ENCODE data around the gene PRCC. TPM values are rescaled to one million over a fixed set of nuclear protein-coding genes. Genes with fewer than 3 reads are reported as not detected.

Gene PRCC
- total and polyA plus RNA-seq, 2 of the 4 experiments (the other 2 are of a cell fraction), result 10.6 to 59.6 TPM

DNA sequence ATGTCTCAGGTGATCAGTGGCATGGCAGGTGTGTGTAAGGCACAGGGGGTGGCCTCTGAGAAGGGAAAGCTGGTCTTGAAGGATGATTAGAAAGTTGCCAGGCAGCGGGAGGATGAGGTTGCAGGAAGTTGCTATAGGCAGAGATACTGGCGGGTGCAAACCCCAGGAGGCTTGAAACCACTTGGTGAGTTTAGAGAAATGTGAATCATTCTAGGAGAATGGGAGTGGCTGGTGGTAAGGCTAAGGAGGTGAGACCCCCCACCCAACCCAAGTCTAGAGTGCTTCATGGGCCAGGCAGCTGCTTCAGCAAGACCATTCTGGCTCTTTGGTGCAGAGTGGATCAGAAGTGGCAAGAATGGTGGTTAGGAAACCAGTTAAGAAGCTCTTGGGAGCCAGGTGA lies 40.3 kb downstream of the PRCC start (continued):
- no peak for TF ChIP-seq CEBPB (IDR thresholded peaks at IDR 0.05; ENCODE audit: low read depth, low read length)

GRCh38 chr1:156808186-156809030 lies 41.1 kb downstream of the PRCC start:
- Histone ChIP-seq H2BK20ac (ENCODE audit: low read depth, low read length) (no peak overlapping the region), H3K9me3 (ENCODE audit: control insufficient read depth, insufficient read depth, low read length) (no peaks in the 10 kb centered on the region), H3K4me2 (ENCODE audit: low read depth, low read length) (no peak overlapping the region), H4K8ac (ENCODE audit: low read depth in 2 of 2, low read length in 2 of 2) (no peak overlapping the region), H4K20me1 (ENCODE audit: insufficient read depth, low read length) (peaks cover 11% of the 10 kb centered on the region; the same call in 1 of the 2 replicates), H2BK5ac (ENCODE audit: low read depth, low read length, poor library complexity, severe bottlenecking) (no peak overlapping the region), H3K18ac (ENCODE audit: low read depth, low read length) (no peak overlapping the region), H2AFZ (replicated peaks; ENCODE audit: low read length, poor library complexity) (no peak overlapping the region), H3K27ac (ENCODE audit: insufficient read depth, low read length) (no peak overlapping the region), H2AK5ac (ENCODE audit: low read depth, low read length) (no peak overlapping the region), H3K9me1 (ENCODE audit: insufficient read depth, low read length) (peaks cover 6% of the 10 kb centered on the region; the same call in 1 of the 2 replicates), H3K4me1 (ENCODE audit: control insufficient read depth, insufficient read depth, low read length) (peaks cover 5% of the 10 kb centered on the region; the same call in 1 of the 2 replicates), H2BK120ac (ENCODE audit: low read depth, low read length) (no peak overlapping the region), H3K14ac (replicated peaks; ENCODE audit: low read depth, low read length) (no peak overlapping the region), H3K23ac (ENCODE audit: low read depth, low read length) (no peak overlapping the region), H3K4me3 (ENCODE audit: insufficient read depth, low read depth, low read length) (no peak overlapping the region), H2AK9ac (replicated peaks; ENCODE audit: low read depth, low read length, poor library complexity) (no peak overlapping the region), H4K5ac (ENCODE audit: low read depth, low read length) (no peak overlapping the region), H3K56ac (ENCODE audit: extremely low read depth, insufficient read depth, low read length) (no peak overlapping the region), H3K27me3 (ENCODE audit: control insufficient read depth, insufficient read depth, low read length) (peaks cover 36% of the 10 kb centered on the region; the same call in 1 of the 2 replicates), H3K4ac (ENCODE audit: low read depth, low read length) (no peak overlapping the region), H4K91ac (ENCODE audit: insufficient read depth, low read depth, low read length) (no peak overlapping the region), H3K79me1 (ENCODE audit: low read depth in 1 of 2, low read length in 2 of 2) (no peaks in the 10 kb centered on the region), H3K36me3 (ENCODE audit: control insufficient read depth, insufficient read depth, low read length) (no peaks in the 10 kb centered on the region), H3K9ac (ENCODE audit: low read depth, low read length) (no peak overlapping the region), H2BK15ac (ENCODE audit: low read depth, low read length) (no peak overlapping the region)
- BruUV-seq (replicated peaks), result no TSS peak
- ChIA-PET POLR2A (ENCODE audit: unreplicated experiment) (no interaction called here), CTCF (no interaction called here)
- in situ Hi-C loops (cut with MboI; ENCODE audit: low sequenced_read_pairs) (no loop called here), intact Hi-C loops (cut with micrococcal nuclease) (no loop called here), dilution Hi-C loops (cut with HindIII; ENCODE audit: low sequenced_read_pairs, unreplicated experiment) (no loop called here)
- TF ChIP-seq CEBPB (IDR thresholded peaks at IDR 0.05; ENCODE audit: low read depth, low read length) (no peak), MXI1 (IDR thresholded peaks at IDR 0.05; ENCODE audit: borderline replicate concordance, low read depth, low read length) (no peak), RFX5 (IDR thresholded peaks at IDR 0.05; ENCODE audit: low read depth, low read length) (no peak), USF2 (IDR thresholded peaks at IDR 0.05; ENCODE audit: low read depth, low read length) (no peak), POLR2A (IDR thresholded peaks at IDR 0.05; ENCODE audit: low read depth, low read length) (no peak), CTCF (conservative IDR thresholded peaks at IDR 0.05; ENCODE audit: low read depth, low read length) (no peak), MAFK (IDR thresholded peaks at IDR 0.05; ENCODE audit: low read depth, low read length) (no peak), FOS (IDR thresholded peaks at IDR 0.05; ENCODE audit: low read depth, low read length) (no peak)
- no peak for ATAC-seq (ENCODE audit: low read depth)
- WGBS, 2 experiments (ENCODE audit: extremely low coverage in 2 of 2, insufficient read length in 1 of 2), result 92% methylated on average over 9 of the region's 16 CpGs; no CpG with 5 or more reads in 1 of the 2 experiments
- no peak for DNase-seq

Measured in IMR-90 (cell line).